HepG2 (cell line): Measurements from ENCODE around the gene CSNK1D. TPM values are rescaled to one million over a fixed set of nuclear protein-coding genes. Genes with fewer than 3 reads are reported as not detected.

ENCODE experiments used
- ARID5B ChIP-seq: IDR thresholded peaks from 2 replicates; pipeline ENCODE4 v1.4.0; 2020; ENCODE audit warnings: mild to moderate bottlenecking, missing genetic modification reagents
- BCL3 ChIP-seq: sonication (generic); formaldehyde crosslinking; IDR thresholded peaks from 2 replicates; pipeline ENCODE4 v1.5.1; 2020; ENCODE audit warnings: mild to moderate bottlenecking, missing genetic modification reagents, moderate library complexity
- BCL6 ChIP-seq: IDR thresholded peaks from 2 replicates; pipeline ENCODE4 v1.6.1; 2016; ENCODE audit warnings: missing genetic modification reagents, missing compliant biosample characterization
- CHCHD3 ChIP-seq: sonication (generic); formaldehyde crosslinking; IDR thresholded peaks from 2 replicates; pipeline ENCODE4 v1.8.0; 2022; ENCODE audit warnings: mild to moderate bottlenecking, missing genetic modification reagents, moderate library complexity
- ELF1 ChIP-seq: sonication (generic); formaldehyde crosslinking; IDR thresholded peaks from 2 replicates; pipeline ENCODE4 v1.4.0; 2020; ENCODE audit warnings: missing genetic modification reagents
- FOXA3 ChIP-seq: IDR thresholded peaks from 2 replicates; pipeline ENCODE4 v1.6.1; 2016; ENCODE audit warnings: missing genetic modification reagents, missing compliant biosample characterization
- HNRNPUL1 ChIP-seq: fragments of 200-400 bp; formaldehyde crosslinking; IDR thresholded peaks from 2 replicates; pipeline ENCODE4 v1.6.1; 2017; ENCODE audit warnings: low read depth, mild to moderate bottlenecking, low read length, moderate library complexity
- KDM5B ChIP-seq: sonication (generic); formaldehyde crosslinking; IDR thresholded peaks from 2 replicates; pipeline ENCODE4 v1.4.0; 2020; ENCODE audit warnings: missing genetic modification reagents, mild to moderate bottlenecking, borderline replicate concordance
- KLF15 ChIP-seq: sonication (generic); formaldehyde crosslinking; IDR thresholded peaks from 2 replicates; pipeline ENCODE4 v1.8.1; 2023; ENCODE audit warnings: borderline replicate concordance, mild to moderate bottlenecking, inconsistent platforms, missing genetic modification reagents, mixed read lengths
- RORA ChIP-seq: sonication (generic); formaldehyde crosslinking; IDR thresholded peaks from 2 replicates; pipeline ENCODE4 v1.5.0; 2020; ENCODE audit warnings: mild to moderate bottlenecking, missing genetic modification reagents, moderate library complexity
- SMAD1 ChIP-seq: sonication (generic); formaldehyde crosslinking; IDR thresholded peaks from 2 replicates; pipeline ENCODE4 v1.4.0; 2020; ENCODE audit warnings: missing genetic modification reagents, low read depth, mild to moderate bottlenecking, borderline replicate concordance
- SMYD3 ChIP-seq: sonication (generic); formaldehyde crosslinking; IDR thresholded peaks from 2 replicates; pipeline ENCODE4 v1.8.1; 2023; ENCODE audit warnings: mild to moderate bottlenecking, missing genetic modification reagents
- STAG1 ChIP-seq: sonication (generic); formaldehyde crosslinking; IDR thresholded peaks from 2 replicates; pipeline ENCODE4 v1.4.0; 2020; ENCODE audit warnings: missing genetic modification reagents
- ZNF160 ChIP-seq: sonication (generic); formaldehyde crosslinking; IDR thresholded peaks from 2 replicates; pipeline ENCODE4 v1.8.0; 2022; ENCODE audit warnings: mild to moderate bottlenecking, inconsistent platforms, missing genetic modification reagents
- ZNF274 ChIP-seq: sonication (generic); formaldehyde crosslinking; IDR thresholded peaks from 2 replicates; pipeline ENCODE4 v1.5.1; 2020; ENCODE audit warnings: mild to moderate bottlenecking, missing genetic modification reagents
- ZNF414 ChIP-seq: sonication (generic); formaldehyde crosslinking; IDR thresholded peaks from 2 replicates; pipeline ENCODE4 v1.5.0; 2020; ENCODE audit warnings: missing genetic modification reagents
- ZNF570 ChIP-seq: sonication (generic); formaldehyde crosslinking; IDR thresholded peaks from 2 replicates; pipeline ENCODE4 v1.4.0; 2020; ENCODE audit warnings: mild to moderate bottlenecking, missing genetic modification reagents, borderline replicate concordance
- ZNF644 ChIP-seq: IDR thresholded peaks from 2 replicates; pipeline ENCODE4 v1.6.1; 2016; ENCODE audit warnings: low read depth
- ZNF792 ChIP-seq: IDR thresholded peaks from 2 replicates; pipeline ENCODE4 v1.6.1; 2016
- polyA plus RNA-seq, 8 experiments: library from polyadenylated mRNA; depleted of rRNA in 3 of 8; stranded (reverse) in 7 of 8; unstranded in 1 of 8; fragments of >200 nt; fragmentation: Illumina TruSeq in 4 of 8; extraction: Trizol in 4 of 8; gene quantifications; 2 replicates each; pipeline versions ENCODE4 v1.2.1 to v1.2.3, GENCODE V29; 2011 to 2016; ENCODE audit warnings: low read depth in 4 of 8, missing spikeins in 1 of 8, mixed read lengths in 1 of 8; ENCODE audit not compliant: insufficient read depth in 1 of 8
- total RNA-seq, 5 experiments: library from RNA; depleted of rRNA; stranded (reverse); fragments of >200 nt; fragmentation: Illumina TruSeq; extraction: Trizol; gene quantifications; 2 replicates each; pipeline ENCODE4 v1.2.3, GENCODE V29; 2016; ENCODE audit warnings: low read depth in 1 of 5
- TF ChIP-seq, protein P1 (sequence below): sonication (generic); formaldehyde crosslinking; IDR thresholded peaks from 2 replicates; pipeline ENCODE4 v1.5.0; 2020; ENCODE audit warnings: missing genetic modification reagents
- TF ChIP-seq, protein P2 (sequence below): sonication (generic); formaldehyde crosslinking; conservative IDR thresholded peaks from 2 replicates; pipeline ENCODE4 v1.8.0; 2022; ENCODE audit warnings: mild to moderate bottlenecking, moderate library complexity, missing genetic modification reagents

CSNK1D gene
- total and polyA plus RNA-seq, 2 of the 13 experiments (the other 11 are each of a cell fraction or from before 2014, with no cell fraction given), result 31.5 to 128 TPM

DNA sequence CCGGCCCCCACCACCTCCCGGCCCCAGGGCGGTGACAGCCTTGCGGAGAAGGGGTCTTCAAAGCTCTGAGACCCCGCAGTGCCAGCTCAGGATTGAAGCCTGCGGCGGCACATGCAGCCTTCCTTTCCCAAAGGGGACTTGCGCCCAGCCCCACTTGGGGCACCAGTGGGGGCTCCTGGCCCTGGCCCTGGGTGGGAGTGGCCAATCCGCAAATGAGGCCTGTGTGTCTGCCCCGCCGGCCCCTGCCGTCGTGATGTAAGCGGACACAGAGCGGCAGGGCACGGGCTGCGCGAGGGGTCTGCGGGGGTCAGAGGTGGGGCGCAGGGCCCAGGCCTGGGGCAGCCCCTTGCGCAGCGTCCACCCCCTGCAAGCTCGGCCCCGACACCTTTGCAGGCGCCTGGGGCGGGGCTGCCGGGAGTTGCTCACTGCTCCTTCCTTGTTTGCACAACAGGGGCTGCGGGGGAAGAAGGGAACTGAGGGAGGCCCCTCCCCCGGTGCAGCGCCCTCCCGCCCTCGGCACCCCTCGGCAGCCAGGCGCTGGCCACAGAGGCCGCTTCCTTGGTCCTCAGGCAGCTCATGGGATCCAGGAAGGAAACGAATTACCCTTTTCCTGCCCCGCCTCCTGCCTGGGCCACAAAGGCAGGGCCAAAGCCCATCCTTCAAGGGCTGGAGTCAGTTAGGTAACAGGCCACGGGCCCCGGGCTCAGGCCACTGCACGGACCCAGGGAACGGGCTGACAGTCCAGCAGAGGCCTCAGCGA lies 41.8 kb downstream of the CSNK1D start (continued):
- TF ChIP-seq, protein P1, sequence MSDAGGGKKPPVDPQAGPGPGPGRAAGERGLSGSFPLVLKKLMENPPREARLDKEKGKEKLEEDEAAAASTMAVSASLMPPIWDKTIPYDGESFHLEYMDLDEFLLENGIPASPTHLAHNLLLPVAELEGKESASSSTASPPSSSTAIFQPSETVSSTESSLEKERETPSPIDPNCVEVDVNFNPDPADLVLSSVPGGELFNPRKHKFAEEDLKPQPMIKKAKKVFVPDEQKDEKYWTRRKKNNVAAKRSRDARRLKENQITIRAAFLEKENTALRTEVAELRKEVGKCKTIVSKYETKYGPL (CRISPR knock-in tag), result peak; percentile 65; the same call in 1 of the 2 replicates
- TF ChIP-seq STAG1 (CRISPR knock-in tag) (peak; percentile 16; the same call in 1 of the 2 replicates), ZNF274 (CRISPR knock-in tag) (no peak; the same call in 1 of the 2 replicates), BCL6 (peak; percentile 86), BCL3 (peak; percentile 80), ARID5B (CRISPR knock-in tag) (peak; percentile 75), CHCHD3 (CRISPR knock-in tag) (no peak; the same call in 1 of the 2 replicates), FOXA3 (peak; percentile 88), ZNF160 (no peak; the same call in 1 of the 2 replicates), ZNF644 (no peak), ZNF570 (no peak), ELF1 (CRISPR knock-in tag) (peak; percentile 88), ZNF792 (CRISPR knock-in tag) (peak; percentile 70; the same call in 1 of the 2 replicates), ZNF414 (CRISPR knock-in tag) (peak; percentile 86; the same call in 1 of the 2 replicates), SMAD1 (CRISPR knock-in tag) (peak; percentile 94), RORA (no peak), HNRNPUL1 (no peak), KLF15 (CRISPR knock-in tag) (no peak; the same call in 1 of the 2 replicates), KDM5B (CRISPR knock-in tag) (peak; percentile 74; the same call in 1 of the 2 replicates), SMYD3 (CRISPR knock-in tag) (no peak)
- TF ChIP-seq, protein P2, sequence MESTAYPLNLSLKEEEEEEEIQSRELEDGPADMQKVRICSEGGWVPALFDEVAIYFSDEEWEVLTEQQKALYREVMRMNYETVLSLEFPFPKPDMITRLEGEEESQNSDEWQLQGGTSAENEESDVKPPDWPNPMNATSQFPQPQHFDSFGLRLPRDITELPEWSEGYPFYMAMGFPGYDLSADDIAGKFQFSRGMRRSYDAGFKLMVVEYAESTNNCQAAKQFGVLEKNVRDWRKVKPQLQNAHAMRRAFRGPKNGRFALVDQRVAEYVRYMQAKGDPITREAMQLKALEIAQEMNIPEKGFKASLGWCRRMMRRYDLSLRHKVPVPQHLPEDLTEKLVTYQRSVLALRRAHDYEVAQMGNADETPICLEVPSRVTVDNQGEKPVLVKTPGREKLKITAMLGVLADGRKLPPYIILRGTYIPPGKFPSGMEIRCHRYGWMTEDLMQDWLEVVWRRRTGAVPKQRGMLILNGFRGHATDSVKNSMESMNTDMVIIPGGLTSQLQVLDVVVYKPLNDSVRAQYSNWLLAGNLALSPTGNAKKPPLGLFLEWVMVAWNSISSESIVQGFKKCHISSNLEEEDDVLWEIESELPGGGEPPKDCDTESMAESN (CRISPR knock-in tag), result peak; percentile 71; the same call in 1 of the 2 replicates
